GM12892 (cell line): ENCODE data around the gene ARSJ.

Experiments
- POLR2A ChIP-seq: IDR thresholded peaks from 2 replicates; pipeline ENCODE4 v1.6.1; 2011; ENCODE audit warnings: low read depth, low read length, control low read depth
- POLR2AphosphoS5 ChIP-seq: IDR thresholded peaks from 2 replicates; pipeline ENCODE4 v1.6.1; 2011; ENCODE audit warnings: low read depth, low read length, control low read depth

DNA sequence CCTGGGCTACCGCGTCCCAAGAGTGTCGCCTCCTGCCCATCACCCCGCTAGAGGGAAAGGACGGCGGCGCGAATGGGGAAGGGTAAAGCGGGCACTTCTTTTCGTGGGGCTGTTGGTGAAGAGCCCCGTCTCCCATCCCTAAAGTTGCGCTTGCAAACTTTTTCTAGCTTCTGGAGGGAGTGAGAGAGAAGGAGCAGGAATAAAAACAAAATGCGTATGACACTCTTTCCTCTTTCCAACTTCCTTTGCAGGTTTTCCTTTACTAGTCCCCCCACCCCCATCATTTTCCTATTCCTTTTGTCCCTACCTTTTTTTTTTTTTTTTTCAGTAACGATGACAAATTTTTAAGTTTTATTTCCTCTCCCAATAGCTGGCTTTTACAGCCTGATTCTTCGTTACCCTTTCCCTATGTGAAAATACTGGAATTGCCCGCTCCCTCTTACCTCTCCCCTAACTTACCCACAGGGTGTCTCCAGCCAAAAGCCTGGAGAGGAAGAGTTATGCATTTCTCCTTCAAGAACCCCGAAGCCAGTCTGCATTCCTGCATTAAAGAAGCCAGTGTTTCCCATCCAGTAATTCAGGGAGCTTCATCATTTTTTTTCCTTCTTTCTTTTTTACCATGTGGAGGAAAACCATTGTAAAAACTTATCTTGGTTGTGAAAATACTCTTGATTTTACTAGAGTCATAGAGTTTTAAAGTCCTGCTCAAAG, 613 bp upstream of the ARSJ start:
- TF ChIP-seq POLR2AphosphoS5 (no peak), POLR2A (no peak)
